HepG2 (cell line): ENCODE data around the gene BLVRB. TPM values are rescaled to one million over a fixed set of nuclear protein-coding genes. Genes with fewer than 3 reads are reported as not detected.

ENCODE experiments used
- AHR ChIP-seq: IDR thresholded peaks from 2 replicates; pipeline ENCODE4 v1.6.1; 2018; ENCODE audit warnings: missing genetic modification reagents, missing compliant biosample characterization
- BRCA1 ChIP-seq: sonication (generic); formaldehyde crosslinking; IDR thresholded peaks from 2 replicates; pipeline ENCODE4 v1.4.0; 2020; ENCODE audit warnings: missing genetic modification reagents
- BRD4 ChIP-seq: sonication (generic); formaldehyde crosslinking; IDR thresholded peaks from 2 replicates; pipeline ENCODE4 v1.4.0; 2020; ENCODE audit warnings: missing genetic modification reagents
- KLF6 ChIP-seq: IDR thresholded peaks from 2 replicates; pipeline ENCODE4 v1.8.0; 2016; ENCODE audit warnings: missing biosample characterization, missing genetic modification reagents
- MAZ ChIP-seq, 2 experiments: sonication (generic) in 1 of 2; formaldehyde crosslinking in 1 of 2; IDR thresholded peaks; 2 replicates each; pipeline versions ENCODE4 v1.5.0 to v1.6.1; 2012 to 2020; ENCODE audit warnings: low read depth in 2 of 2, mild to moderate bottlenecking in 2 of 2, borderline replicate concordance in 1 of 2, improper control_type of control experiment in 1 of 2, low read length in 1 of 2, missing genetic modification reagents in 1 of 2, moderate library complexity in 1 of 2
- MEF2D ChIP-seq: sonication (generic); formaldehyde crosslinking; IDR thresholded peaks from 2 replicates; pipeline ENCODE4 v1.5.1; 2020; ENCODE audit warnings: mild to moderate bottlenecking, missing genetic modification reagents
- NFYB ChIP-seq: sonication (generic); formaldehyde crosslinking; IDR thresholded peaks from 2 replicates; pipeline ENCODE4 v1.4.0; 2020; ENCODE audit warnings: missing genetic modification reagents
- RBFOX2 ChIP-seq: fragments of 200-400 bp; formaldehyde crosslinking; IDR thresholded peaks from 2 replicates; pipeline ENCODE4 v1.6.1; 2017; ENCODE audit warnings: low read depth, mild to moderate bottlenecking, low read length
- RFXAP ChIP-seq: sonication (generic); formaldehyde crosslinking; IDR thresholded peaks from 2 replicates; pipeline ENCODE4 v1.4.0; 2020; ENCODE audit warnings: missing genetic modification reagents, borderline replicate concordance
- ZBTB26 ChIP-seq: IDR thresholded peaks from 2 replicates; pipeline ENCODE4 v1.6.1; 2016; ENCODE audit warnings: missing compliant biosample characterization, missing genetic modification reagents, borderline replicate concordance
- ZNF225 ChIP-seq: sonication (generic); formaldehyde crosslinking; IDR thresholded peaks from 2 replicates; pipeline ENCODE4 v1.4.0; 2020; ENCODE audit warnings: mild to moderate bottlenecking, missing genetic modification reagents
- ZNF33B ChIP-seq: sonication (generic); formaldehyde crosslinking; IDR thresholded peaks from 2 replicates; pipeline ENCODE4 v1.5.1; 2020; ENCODE audit warnings: mild to moderate bottlenecking, missing genetic modification reagents
- ZNF574 ChIP-seq: sonication (generic); formaldehyde crosslinking; IDR thresholded peaks from 2 replicates; pipeline ENCODE4 v1.4.0; 2020; ENCODE audit warnings: missing genetic modification reagents
- ZNF746 ChIP-seq: sonication (generic); formaldehyde crosslinking; IDR thresholded peaks from 2 replicates; pipeline ENCODE4 v1.8.0; 2022; ENCODE audit warnings: mild to moderate bottlenecking, missing genetic modification reagents
- polyA plus RNA-seq, 8 experiments: library from polyadenylated mRNA; depleted of rRNA in 3 of 8; stranded (reverse) in 7 of 8; unstranded in 1 of 8; fragments of >200 nt; fragmentation: Illumina TruSeq in 4 of 8; extraction: Trizol in 4 of 8; gene quantifications; 2 replicates each; pipeline versions ENCODE4 v1.2.1 to v1.2.3, GENCODE V29; 2011 to 2016; ENCODE audit warnings: low read depth in 4 of 8, missing spikeins in 1 of 8, mixed read lengths in 1 of 8; ENCODE audit not compliant: insufficient read depth in 1 of 8
- total RNA-seq, 5 experiments: library from RNA; depleted of rRNA; stranded (reverse); fragments of >200 nt; fragmentation: Illumina TruSeq; extraction: Trizol; gene quantifications; 2 replicates each; pipeline ENCODE4 v1.2.3, GENCODE V29; 2016; ENCODE audit warnings: low read depth in 1 of 5
- TF ChIP-seq, protein P1 (sequence below): sonication (generic); formaldehyde crosslinking; IDR thresholded peaks from 2 replicates; pipeline ENCODE4 v1.5.1; 2020; ENCODE audit warnings: mild to moderate bottlenecking, missing genetic modification reagents, borderline replicate concordance
- TF ChIP-seq, protein P2 (sequence below): IDR thresholded peaks from 2 replicates; pipeline ENCODE4 v1.6.1; 2016; ENCODE audit warnings: missing genetic modification reagents, missing compliant biosample characterization
- TF ChIP-seq, protein P3 (sequence below): sonication (generic); formaldehyde crosslinking; IDR thresholded peaks from 2 replicates; pipeline ENCODE4 v1.8.1; 2023; ENCODE audit warnings: mild to moderate bottlenecking, missing genetic modification reagents, borderline replicate concordance

The BLVRB gene
- total and polyA plus RNA-seq, 2 of the 13 experiments (the other 11 are each of a cell fraction or from before 2014, with no cell fraction given) = 25.9 to 51.4 TPM

DNA sequence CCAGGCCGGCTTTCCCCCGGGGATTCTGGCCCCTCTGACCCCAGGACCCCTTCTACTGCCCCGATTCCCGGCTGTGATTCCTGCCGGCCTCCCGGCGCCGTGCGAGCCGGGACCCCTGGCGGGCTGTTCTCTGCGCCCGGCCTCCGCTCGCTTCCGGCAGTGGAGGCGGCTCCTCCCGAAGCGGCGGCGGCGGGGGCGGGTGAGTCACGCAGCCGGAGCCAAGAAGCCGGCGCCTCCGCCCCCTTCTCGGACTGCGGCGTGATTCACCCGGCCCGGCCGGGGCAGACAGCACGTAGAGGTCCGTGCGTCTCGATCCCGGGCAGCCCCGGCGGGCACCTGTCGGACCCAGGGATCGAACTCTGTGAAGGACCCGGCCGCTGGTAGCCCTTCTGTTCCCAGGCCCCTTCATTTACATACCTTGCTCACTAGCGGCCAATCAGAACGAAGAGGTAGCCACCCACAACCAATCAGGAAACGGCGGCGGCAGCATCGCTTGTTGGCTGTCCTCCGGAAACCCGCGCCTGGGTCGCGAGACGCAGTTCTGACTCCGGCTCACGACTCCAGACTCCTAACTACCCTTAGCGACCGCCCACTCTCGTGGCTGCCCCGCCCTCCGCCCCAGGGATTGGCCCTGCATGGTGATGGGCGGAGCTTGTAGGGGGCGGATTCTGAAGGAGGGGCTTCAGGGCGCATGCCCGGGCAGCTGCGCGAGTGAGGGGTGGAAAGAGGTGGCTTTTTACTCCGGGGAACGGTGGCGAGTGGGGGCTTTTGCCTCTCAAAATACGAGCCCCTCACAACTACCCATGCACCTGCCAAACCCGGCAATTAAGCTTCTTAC is 39.9 kb downstream of the BLVRB start, which contains the start of gene SERTAD1 (continued):
- TF ChIP-seq ZNF33B (no peak), KLF6 (CRISPR knock-in tag) (0 out of 2 replicates have a peak, but pooled peaks have one; percentile 51), ZNF746 (CRISPR knock-in tag) (peak; percentile 20; the same call in 1 of the 2 replicates), ZNF225 (CRISPR knock-in tag) (peak; percentile 63; the same call in 1 of the 2 replicates), MEF2D (CRISPR knock-in tag) (peak; percentile 9; the same call in 1 of the 2 replicates), BRD4 (CRISPR knock-in tag) (peak; percentile 39; the same call in 1 of the 2 replicates), NFYB (peak; percentile 99), MAZ (IDR thresholded peaks at IDR 0.05; ENCODE audit: borderline replicate concordance, low read depth, low read length) (peak; percentile 32; the same call in 1 of the 2 replicates), MAZ (CRISPR knock-in tag; IDR thresholded peaks at IDR 0.05; ENCODE audit: low read depth) (peak; percentile 74), RBFOX2 (peak; percentile 89), ZNF574 (CRISPR knock-in tag) (peak; percentile 32; the same call in 1 of the 2 replicates), RFXAP (CRISPR knock-in tag) (peak; percentile 96), AHR (CRISPR knock-in tag) (peak; percentile 14; the same call in 1 of the 2 replicates), ZBTB26 (peak; percentile 14; the same call in 1 of the 2 replicates), BRCA1 (peak; percentile 36; the same call in 1 of the 2 replicates)
- TF ChIP-seq, protein P1, sequence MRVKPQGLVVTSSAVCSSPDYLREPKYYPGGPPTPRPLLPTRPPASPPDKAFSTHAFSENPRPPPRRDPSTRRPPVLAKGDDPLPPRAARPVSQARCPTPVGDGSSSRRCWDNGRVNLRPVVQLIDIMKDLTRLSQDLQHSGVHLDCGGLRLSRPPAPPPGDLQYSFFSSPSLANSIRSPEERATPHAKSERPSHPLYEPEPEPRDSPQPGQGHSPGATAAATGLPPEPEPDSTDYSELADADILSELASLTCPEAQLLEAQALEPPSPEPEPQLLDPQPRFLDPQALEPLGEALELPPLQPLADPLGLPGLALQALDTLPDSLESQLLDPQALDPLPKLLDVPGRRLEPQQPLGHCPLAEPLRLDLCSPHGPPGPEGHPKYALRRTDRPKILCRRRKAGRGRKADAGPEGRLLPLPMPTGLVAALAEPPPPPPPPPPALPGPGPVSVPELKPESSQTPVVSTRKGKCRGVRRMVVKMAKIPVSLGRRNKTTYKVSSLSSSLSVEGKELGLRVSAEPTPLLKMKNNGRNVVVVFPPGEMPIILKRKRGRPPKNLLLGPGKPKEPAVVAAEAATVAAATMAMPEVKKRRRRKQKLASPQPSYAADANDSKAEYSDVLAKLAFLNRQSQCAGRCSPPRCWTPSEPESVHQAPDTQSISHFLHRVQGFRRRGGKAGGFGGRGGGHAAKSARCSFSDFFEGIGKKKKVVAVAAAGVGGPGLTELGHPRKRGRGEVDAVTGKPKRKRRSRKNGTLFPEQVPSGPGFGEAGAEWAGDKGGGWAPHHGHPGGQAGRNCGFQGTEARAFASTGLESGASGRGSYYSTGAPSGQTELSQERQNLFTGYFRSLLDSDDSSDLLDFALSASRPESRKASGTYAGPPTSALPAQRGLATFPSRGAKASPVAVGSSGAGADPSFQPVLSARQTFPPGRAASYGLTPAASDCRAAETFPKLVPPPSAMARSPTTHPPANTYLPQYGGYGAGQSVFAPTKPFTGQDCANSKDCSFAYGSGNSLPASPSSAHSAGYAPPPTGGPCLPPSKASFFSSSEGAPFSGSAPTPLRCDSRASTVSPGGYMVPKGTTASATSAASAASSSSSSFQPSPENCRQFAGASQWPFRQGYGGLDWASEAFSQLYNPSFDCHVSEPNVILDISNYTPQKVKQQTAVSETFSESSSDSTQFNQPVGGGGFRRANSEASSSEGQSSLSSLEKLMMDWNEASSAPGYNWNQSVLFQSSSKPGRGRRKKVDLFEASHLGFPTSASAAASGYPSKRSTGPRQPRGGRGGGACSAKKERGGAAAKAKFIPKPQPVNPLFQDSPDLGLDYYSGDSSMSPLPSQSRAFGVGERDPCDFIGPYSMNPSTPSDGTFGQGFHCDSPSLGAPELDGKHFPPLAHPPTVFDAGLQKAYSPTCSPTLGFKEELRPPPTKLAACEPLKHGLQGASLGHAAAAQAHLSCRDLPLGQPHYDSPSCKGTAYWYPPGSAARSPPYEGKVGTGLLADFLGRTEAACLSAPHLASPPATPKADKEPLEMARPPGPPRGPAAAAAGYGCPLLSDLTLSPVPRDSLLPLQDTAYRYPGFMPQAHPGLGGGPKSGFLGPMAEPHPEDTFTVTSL = 0 out of 2 replicates have a peak, but pooled peaks have one; percentile 26
- TF ChIP-seq, protein P2, sequence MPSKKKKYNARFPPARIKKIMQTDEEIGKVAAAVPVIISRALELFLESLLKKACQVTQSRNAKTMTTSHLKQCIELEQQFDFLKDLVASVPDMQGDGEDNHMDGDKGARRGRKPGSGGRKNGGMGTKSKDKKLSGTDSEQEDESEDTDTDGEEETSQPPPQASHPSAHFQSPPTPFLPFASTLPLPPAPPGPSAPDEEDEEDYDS (CRISPR knock-in tag) = peak; percentile 98
- TF ChIP-seq, protein P3, sequence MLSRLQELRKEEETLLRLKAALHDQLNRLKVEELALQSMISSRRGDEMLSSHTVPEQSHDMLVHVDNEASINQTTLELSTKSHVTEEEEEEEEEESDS (CRISPR knock-in tag) = no peak
